ENCODE results near the gene UPK3A. TPM values are rescaled to one million over a fixed set of nuclear protein-coding genes. Genes with fewer than 3 reads are reported as not detected.

Gene UPK3A
- total RNA-seq, 2 donors from 2014 or later, result 0.37 TPM; not detected in 1

DNA sequence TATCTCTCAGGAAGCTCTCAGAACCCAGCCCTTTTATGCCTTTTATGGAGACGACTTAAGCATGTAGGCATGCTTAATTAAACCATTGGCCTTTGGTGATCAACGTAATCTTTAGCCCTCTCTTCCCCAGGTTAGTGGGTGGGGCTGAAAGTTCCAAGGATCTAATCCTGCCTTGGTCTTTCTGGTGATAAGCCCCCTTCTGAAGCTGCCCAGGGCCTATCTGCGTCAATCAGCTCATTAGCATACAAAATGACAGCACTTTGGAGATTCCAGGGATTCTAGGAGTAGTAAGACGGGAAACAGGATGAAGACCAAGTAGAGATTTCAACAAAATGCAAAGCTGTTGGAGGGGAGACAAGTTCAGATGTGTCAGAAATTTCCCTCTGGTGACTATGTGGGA lies 28.1 kb downstream of the UPK3A start:
- Mint-ChIP-seq H3K4me3 (no peak overlapping the region), H3K36me3 (ENCODE audit: low read depth) (no peaks in the 10 kb centered on the region), H3K27ac (peak overlapping the region; percentile 100), H3K4me1 (peaks cover 64% of the 10 kb centered on the region), H3K27me3 (no peaks in the 10 kb centered on the region)
- no peaks in the 10 kb centered on the region for H3K9me3 ChIP-seq (ENCODE audit: control insufficient read depth, low read length, poor library complexity, severe bottlenecking)
- ATAC-seq (no peak), DNase-seq (no peak)

DNA sequence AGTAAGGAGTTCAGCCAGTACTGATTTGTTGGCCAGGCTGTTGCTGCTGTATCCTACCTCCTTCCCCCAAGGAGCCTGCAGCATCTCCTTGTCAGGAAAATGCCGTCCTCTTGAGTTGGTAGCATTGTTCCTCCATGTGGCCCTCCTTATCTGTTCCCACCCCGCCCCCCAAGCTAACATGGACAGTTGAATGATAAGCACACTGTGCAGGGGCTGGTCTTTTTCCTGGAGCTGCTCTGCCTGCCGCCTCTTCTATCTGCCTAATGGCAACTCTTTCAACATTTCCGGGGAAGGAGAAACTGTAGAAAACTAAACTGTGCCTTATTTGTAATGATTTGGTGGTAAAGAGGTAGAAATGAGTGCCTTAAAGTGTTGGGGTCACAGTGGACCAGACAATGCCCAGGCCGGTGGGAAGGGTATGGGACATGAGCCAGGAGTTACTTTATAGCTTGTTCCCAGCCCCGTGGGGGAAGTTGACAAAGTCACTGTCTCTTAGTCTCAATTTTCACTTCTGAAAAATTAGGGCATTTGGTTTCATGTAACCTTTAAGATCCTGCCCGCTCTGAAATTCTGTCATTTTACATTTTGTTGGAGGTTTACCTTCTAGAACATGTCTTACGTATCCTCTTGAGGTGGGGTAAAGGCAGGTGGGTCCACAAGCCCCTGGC lies 29.4 kb downstream of the UPK3A start:
- Mint-ChIP-seq H3K27ac (peak overlapping the region; percentile 100), H3K36me3 (ENCODE audit: low read depth) (no peaks in the 10 kb centered on the region), H3K27me3 (no peaks in the 10 kb centered on the region), H3K4me3 (peak overlapping the region; percentile 58), H3K4me1 (peaks cover 70% of the 10 kb centered on the region)
- no peak for ATAC-seq
- DNase-seq, result no peak
- no peaks in the 10 kb centered on the region for H3K9me3 ChIP-seq (ENCODE audit: control insufficient read depth, low read length, poor library complexity, severe bottlenecking)

DNA sequence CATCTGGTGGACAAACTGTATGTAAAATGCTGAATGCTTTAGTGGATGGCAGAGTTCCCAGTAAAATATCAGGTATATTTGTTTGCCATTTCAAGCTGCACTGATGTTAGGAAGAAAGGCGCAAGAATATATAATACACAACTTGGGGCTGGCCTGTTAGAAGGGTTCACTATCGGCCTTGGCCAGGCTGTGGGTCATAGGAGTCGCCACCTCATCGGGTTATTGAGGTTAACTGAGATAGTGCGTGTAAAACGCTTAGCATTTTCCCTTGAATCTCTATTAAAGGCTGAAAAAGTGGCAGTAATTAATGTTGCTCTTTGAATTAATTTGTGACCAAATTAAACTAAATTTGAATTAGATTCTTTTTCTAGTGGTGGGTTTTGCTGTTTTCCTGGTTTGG lies 30.0 kb downstream of the UPK3A start:
- Mint-ChIP-seq H3K27ac (peak overlapping the region; percentile 100), H3K27me3 (no peaks in the 10 kb centered on the region)

DNA sequence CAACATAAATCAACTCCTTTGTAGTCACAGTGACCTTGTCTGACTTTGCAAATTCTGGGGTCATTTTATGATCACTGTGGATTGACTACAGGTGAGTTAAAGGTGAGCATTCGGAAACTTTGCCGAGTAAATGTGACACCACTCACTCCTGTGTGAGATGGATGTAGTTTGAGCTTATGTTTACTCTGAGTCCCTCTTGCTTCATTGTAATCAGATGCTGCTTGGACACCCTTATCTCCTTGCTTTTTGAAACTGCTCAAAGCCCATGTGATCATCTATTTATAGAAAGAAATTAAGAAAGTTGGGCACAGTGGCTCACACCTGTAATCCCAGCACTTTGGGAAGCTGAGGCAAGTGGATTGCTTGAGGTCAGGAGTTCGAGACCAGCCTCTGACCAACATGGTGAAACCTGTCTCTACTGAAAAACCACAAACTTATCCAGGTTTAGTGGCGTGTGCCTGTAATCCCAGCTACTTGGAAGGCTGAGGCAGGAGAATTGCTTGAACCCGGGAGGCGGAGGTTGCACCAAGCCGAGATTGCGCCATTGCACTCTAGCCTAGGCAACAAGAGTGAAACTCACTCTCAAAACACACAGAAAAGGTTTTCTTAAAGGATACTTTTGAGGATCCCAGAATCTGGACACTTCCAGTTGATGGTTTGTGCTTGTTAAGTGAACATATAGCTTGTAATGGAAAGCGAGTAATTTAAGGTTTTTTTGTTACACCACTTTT lies 32.2 kb downstream of the UPK3A start:
- ATAC-seq, result no peak
- no peaks in the 10 kb centered on the region for H3K9me3 ChIP-seq (ENCODE audit: control insufficient read depth, low read length, poor library complexity, severe bottlenecking)
- Mint-ChIP-seq H3K27ac (peak overlapping the region; percentile 100), H3K27me3 (no peaks in the 10 kb centered on the region), H3K4me3 (peak overlapping the region; percentile 90), H3K4me1 (peaks cover 72% of the 10 kb centered on the region), H3K36me3 (ENCODE audit: low read depth) (no peaks in the 10 kb centered on the region)
- no peak for DNase-seq

More for the DNA sequence above, 30.0 kb downstream of the UPK3A start:
- no peaks in the 10 kb centered on the region for H3K9me3 ChIP-seq (ENCODE audit: control insufficient read depth, low read length, poor library complexity, severe bottlenecking)
- Mint-ChIP-seq H3K4me1 (peaks cover 73% of the 10 kb centered on the region), H3K36me3 (ENCODE audit: low read depth) (no peaks in the 10 kb centered on the region), H3K4me3 (peak overlapping the region; percentile 58)
- DNase-seq (no peak), ATAC-seq (no peak)

DNA sequence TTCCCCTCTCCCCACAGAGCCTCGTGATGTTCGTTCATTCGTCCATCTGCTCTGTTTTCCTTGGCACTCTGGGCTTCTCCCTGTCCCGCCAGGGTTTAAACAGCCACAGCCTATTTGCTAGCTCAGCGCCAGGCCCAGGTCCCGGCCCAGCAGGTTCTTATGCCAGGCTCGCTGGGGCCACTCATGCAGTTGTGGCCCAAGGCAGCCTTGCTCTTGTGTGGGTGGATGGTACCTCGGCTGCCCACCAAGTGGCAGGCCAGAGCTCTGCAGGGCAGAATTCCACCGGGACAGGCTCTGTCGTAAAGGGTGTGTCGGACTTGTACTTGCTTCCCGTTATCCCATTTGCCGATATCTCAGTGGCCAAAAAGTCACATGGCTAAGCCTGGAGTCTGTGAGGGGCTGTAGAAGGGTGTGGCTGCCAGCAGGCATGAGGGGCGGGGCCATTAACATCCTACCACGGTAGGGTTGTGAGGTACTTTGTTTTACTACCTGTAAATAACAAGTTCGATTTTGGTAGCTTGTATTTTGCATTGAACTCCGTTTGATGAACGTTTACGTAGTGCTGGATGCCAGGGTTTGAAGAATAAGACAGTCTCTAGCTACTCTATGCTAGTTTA lies 32.9 kb downstream of the UPK3A start:
- Mint-ChIP-seq H3K4me3 (peak overlapping the region; percentile 90), H3K27me3 (no peaks in the 10 kb centered on the region), H3K4me1 (peaks cover 65% of the 10 kb centered on the region), H3K27ac (peak overlapping the region; percentile 100), H3K36me3 (ENCODE audit: low read depth) (no peaks in the 10 kb centered on the region)
- ATAC-seq (peak; percentile 34), DNase-seq (peak in 1 of 3 donors; percentile 34)
- no peaks in the 10 kb centered on the region for H3K9me3 ChIP-seq (ENCODE audit: control insufficient read depth, low read length, poor library complexity, severe bottlenecking)

DNA sequence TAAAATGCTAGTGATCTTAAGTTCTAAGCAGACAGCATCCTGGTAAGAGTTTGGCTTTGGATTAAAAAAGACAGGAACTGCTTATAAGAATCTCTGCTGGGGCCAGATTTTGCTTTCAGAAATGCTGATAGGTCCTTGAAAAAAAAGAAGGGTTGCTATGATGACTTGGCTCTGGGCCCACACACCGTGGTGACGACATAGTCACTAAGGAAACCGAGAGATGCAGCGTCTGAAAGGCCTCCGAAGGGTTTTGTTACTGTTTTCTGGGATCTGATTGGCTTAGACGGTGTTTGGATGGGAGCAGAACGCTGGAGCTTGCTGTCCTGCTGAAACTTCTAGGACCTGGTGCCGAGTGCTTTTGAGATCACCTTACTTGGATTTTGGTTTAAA lies 33.4 kb downstream of the UPK3A start:
- H3K9me3 ChIP-seq (ENCODE audit: control insufficient read depth, low read length, poor library complexity, severe bottlenecking), result no peaks in the 10 kb centered on the region
- ATAC-seq (peak; percentile 70), DNase-seq (peak; percentile 67 to 79 (median 77))
- Mint-ChIP-seq H3K4me3 (peak overlapping the region; percentile 90), H3K27ac (peak overlapping the region; percentile 100), H3K4me1 (peaks cover 62% of the 10 kb centered on the region), H3K36me3 (ENCODE audit: low read depth) (no peaks in the 10 kb centered on the region), H3K27me3 (no peaks in the 10 kb centered on the region)

DNA sequence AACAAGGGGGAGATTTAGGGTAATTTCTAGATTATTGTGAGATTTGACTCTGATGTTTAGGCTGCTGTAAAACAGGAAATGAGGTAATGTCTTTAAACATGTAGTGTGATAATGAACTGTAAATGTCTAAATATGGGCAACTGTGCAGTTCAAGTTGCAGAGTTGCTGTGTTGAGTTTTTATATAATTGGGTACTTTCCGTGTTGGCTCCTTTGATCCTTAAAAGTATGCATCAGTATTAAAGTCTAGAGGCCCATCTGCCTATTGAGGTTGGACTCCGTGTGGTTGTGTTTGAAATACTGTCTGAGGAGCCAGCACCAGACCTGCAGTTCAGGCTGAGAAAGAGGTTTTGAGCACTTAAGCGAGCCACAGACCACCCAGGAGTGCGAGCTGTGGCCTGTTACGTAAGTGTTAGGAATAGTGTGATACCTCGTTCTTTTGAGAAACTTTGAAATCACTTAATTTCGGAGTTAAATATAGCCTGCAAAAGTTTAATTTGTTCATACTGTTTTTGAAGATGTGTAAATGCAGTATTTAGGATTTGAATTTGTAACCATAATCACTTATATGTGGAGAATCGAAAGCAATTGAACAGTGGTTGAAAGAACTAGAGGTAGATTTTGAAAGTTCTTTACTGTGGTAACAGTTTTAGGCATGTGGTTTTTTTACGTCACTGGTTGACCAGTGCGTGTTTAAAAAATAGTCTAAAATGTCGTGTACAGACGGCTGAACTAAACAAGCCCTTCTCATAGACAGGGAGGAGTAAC lies 34.0 kb downstream of the UPK3A start:
- DNase-seq (peak; percentile 33 to 57 (median 56)), ATAC-seq (peak; percentile 77)
- Mint-ChIP-seq H3K4me3 (peak overlapping the region; percentile 90), H3K27me3 (no peaks in the 10 kb centered on the region), H3K36me3 (ENCODE audit: low read depth) (no peaks in the 10 kb centered on the region), H3K4me1 (peaks cover 60% of the 10 kb centered on the region), H3K27ac (peak overlapping the region; percentile 100)
- H3K9me3 ChIP-seq (ENCODE audit: control insufficient read depth, low read length, poor library complexity, severe bottlenecking), result no peaks in the 10 kb centered on the region

DNA sequence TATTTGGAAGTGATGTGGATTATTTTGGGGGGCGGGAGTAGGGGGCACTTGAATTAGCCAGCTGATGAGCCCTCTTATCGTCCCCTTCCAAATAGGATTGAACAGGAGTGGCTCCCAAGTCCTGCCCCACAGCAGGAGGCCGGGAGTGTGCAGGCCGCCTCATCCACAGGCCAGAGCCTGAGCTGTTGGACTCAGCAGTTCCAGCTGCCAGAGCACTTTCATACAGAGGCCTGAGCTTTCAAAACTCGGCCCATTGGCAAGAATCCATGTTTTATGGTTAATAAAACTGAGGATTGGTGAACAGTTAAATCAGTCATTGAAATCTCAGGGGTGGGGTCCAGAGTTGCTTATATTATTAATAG lies 34.6 kb downstream of the UPK3A start:
- ATAC-seq (no peak), DNase-seq (no peak)
- no peaks in the 10 kb centered on the region for H3K9me3 ChIP-seq (ENCODE audit: control insufficient read depth, low read length, poor library complexity, severe bottlenecking)
- Mint-ChIP-seq H3K4me1 (peaks cover 59% of the 10 kb centered on the region), H3K27me3 (no peaks in the 10 kb centered on the region), H3K4me3 (peak overlapping the region; percentile 90), H3K27ac (peak overlapping the region; percentile 100), H3K36me3 (ENCODE audit: low read depth) (no peaks in the 10 kb centered on the region)

DNA sequence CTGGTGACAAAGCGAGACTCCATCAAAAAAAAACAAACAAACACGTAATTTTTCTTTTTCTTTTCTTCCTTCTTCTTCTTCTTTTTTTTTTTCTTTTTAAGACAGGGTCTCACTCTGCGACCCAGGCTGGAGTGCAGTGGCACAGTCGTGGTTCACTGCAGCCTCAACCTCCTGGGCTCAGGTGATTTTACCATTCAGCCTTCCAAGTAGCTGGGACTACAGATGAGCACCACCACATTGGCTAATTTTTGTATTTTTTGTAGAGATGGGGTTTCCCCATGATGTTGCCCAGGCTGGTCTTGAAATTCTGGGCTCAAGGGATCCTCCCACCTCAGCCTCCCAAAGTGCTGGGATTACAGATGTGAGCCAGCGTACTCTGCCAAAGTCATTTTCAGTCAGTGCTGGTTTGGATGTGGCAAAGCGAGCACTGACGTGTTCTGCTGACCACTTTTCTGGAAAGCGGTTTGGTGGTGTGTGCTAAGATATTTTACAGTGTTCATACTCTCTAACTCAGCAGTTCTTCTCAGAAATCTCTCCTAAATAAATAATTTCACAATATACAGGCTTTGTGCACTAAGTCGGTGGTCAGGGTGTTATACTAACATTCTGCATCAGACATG lies 35.7 kb downstream of the UPK3A start:
- ATAC-seq, result no peak
- Mint-ChIP-seq H3K27me3 (no peaks in the 10 kb centered on the region), H3K4me3 (peak overlapping the region; percentile 90), H3K36me3 (ENCODE audit: low read depth) (peaks cover 5% of the 10 kb centered on the region), H3K27ac (peak overlapping the region; percentile 100), H3K4me1 (peaks cover 55% of the 10 kb centered on the region)
- no peak for DNase-seq
- H3K9me3 ChIP-seq (ENCODE audit: control insufficient read depth, low read length, poor library complexity, severe bottlenecking), result no peaks in the 10 kb centered on the region

DNA sequence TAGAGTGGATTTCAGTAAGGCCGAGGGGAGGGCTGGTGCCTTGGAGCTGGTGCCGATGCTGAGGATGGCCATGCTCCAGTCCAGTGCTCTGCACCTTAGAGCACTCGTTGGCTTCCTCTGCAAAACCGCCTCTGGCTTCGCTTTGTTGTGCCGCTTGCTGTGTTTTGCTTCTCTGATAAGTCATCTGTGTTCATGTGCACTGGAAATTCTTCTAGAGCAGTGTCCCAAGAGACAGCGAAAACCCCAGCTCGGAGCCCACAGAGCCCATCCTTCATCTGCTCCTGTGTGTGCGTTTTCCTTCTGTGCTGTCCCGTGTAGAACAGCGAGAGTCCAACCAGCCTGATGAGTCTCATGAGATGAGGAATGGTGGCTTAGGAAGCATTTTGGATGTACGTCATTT lies 37.1 kb downstream of the UPK3A start:
- Mint-ChIP-seq H3K4me1 (peaks cover 50% of the 10 kb centered on the region), H3K4me3 (no peak overlapping the region), H3K36me3 (ENCODE audit: low read depth) (peaks cover 7% of the 10 kb centered on the region), H3K27me3 (no peaks in the 10 kb centered on the region), H3K27ac (peak overlapping the region; percentile 81)
- DNase-seq (no peak), ATAC-seq (no peak)
- no peaks in the 10 kb centered on the region for H3K9me3 ChIP-seq (ENCODE audit: control insufficient read depth, low read length, poor library complexity, severe bottlenecking)

DNA sequence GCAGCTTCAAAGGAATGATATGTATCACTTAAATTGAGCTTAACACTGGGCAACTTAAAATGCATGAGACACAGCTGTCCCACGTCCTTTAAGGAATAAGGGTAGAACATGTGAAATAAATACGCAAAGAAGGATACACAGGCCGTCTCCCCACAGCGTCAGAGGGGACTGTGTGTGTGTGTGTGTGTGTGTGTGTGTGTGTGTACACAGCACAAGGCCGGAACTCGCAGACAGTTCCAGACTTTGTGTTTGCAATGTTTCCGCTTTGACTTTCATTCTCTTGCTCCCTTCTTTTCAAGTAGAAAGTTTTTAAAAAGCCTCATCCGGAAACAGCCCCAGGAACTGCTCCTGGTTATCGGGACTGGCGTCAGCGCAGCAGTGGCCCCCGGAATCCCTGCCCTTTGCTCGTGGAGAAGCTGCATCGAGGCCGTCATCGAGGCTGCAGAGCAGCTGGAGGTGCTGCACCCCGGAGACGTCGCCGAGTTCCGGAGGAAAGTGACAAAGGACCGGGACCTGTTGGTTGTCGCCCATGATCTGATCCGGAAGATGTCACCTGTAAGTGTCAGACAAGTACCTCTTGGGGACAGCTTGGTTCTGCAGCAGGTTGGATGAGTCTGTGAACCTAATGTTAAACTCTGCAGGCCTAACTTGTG lies 38.2 kb downstream of the UPK3A start:
- no peak for ATAC-seq
- peak overlapping the region; percentile 65 for H3K4me3 Mint-ChIP-seq
- peaks cover 7% of the 10 kb centered on the region for H3K36me3 Mint-ChIP-seq (ENCODE audit: low read depth)
- no peaks in the 10 kb centered on the region for H3K9me3 ChIP-seq (ENCODE audit: control insufficient read depth, low read length, poor library complexity, severe bottlenecking)
- DNase-seq, result no peak
- no peaks in the 10 kb centered on the region for H3K27me3 Mint-ChIP-seq
- peak overlapping the region; percentile 86 for H3K27ac Mint-ChIP-seq
- H3K4me1 Mint-ChIP-seq, result peaks cover 42% of the 10 kb centered on the region

DNA sequence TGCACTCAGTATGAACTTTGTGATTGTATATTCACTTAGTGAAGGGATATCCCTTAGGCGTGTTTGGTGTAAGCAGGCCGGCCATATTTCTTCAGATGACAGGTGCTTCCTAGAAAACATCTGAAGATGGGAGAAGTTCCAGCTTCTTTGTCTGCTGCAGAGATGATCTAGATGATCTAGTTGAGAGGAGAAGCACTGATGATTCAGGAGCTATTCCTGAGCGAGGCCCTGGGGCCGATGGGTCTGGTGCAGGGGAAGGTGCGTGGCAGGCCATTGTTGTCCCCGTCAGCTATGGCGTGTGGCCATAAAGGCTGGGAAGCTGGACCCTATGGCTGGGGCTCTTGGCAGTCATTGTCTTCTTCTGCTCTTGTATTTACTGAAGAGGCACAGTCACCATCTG lies 38.9 kb downstream of the UPK3A start:
- no peaks in the 10 kb centered on the region for H3K9me3 ChIP-seq (ENCODE audit: control insufficient read depth, low read length, poor library complexity, severe bottlenecking)
- Mint-ChIP-seq H3K36me3 (ENCODE audit: low read depth) (peaks cover 7% of the 10 kb centered on the region), H3K27me3 (no peaks in the 10 kb centered on the region), H3K4me3 (no peak overlapping the region), H3K27ac (peak overlapping the region; percentile 86), H3K4me1 (peaks cover 35% of the 10 kb centered on the region)
- ATAC-seq, result no peak
- DNase-seq, result no peak

Data from T-helper 17 cell (primary cell).